ENCODE results near the gene CCDC196.

- TF ChIP-seq POLR2A (IDR thresholded peaks at IDR 0.05) (no peak), CTCF (IDR thresholded peaks at IDR 0.05) (no peak), POLR2AphosphoS5 (IDR thresholded peaks at IDR 0.05) (no peak)
Observed at GRCh38 chr14:66530526-66530925, 44.4 kb downstream of the CCDC196 start.
